HL-60 (cell line): ENCODE measurements around the gene PBRM1.

Experiments used
- CTCF ChIP-seq: IDR thresholded peaks from one replicate; pipeline ENCODE4 v1.5.1; 2011; ENCODE audit warnings: low read length, control low read depth, inconsistent platforms; ENCODE audit not compliant: insufficient read depth
- GABPA ChIP-seq: IDR thresholded peaks from 2 replicates; pipeline ENCODE4 v1.6.1; 2012; ENCODE audit warnings: low read depth
- POLR2AphosphoS5 ChIP-seq: IDR thresholded peaks from 2 replicates; pipeline ENCODE4 v1.6.1; 2012; ENCODE audit warnings: low read depth
- REST ChIP-seq: IDR thresholded peaks from 2 replicates; pipeline ENCODE4 v1.6.1; 2012; ENCODE audit warnings: low read depth; ENCODE audit not compliant: insufficient replicate concordance
- SPI1 ChIP-seq: IDR thresholded peaks from 2 replicates; pipeline ENCODE4 v1.6.1; 2012; ENCODE audit warnings: low read depth, mild to moderate bottlenecking, borderline replicate concordance

- TF ChIP-seq POLR2AphosphoS5 (no peak), GABPA (no peak), CTCF (no peak), REST (no peak), SPI1 (no peak)
Measured at GRCh38 chr3:52649461-52650210, 36.1 kb downstream of the PBRM1 start.
